ENCODE data around the gene SPHK1. TPM values are rescaled to one million over a fixed set of nuclear protein-coding genes. Genes with fewer than 3 reads are reported as not detected.

Gene SPHK1
- total RNA-seq, 3 donors from 2014 or later (not counting 1 experiment from before 2014, with no cell fraction given), result 7.6 to 9.2 (median 8.3) TPM

DNA sequence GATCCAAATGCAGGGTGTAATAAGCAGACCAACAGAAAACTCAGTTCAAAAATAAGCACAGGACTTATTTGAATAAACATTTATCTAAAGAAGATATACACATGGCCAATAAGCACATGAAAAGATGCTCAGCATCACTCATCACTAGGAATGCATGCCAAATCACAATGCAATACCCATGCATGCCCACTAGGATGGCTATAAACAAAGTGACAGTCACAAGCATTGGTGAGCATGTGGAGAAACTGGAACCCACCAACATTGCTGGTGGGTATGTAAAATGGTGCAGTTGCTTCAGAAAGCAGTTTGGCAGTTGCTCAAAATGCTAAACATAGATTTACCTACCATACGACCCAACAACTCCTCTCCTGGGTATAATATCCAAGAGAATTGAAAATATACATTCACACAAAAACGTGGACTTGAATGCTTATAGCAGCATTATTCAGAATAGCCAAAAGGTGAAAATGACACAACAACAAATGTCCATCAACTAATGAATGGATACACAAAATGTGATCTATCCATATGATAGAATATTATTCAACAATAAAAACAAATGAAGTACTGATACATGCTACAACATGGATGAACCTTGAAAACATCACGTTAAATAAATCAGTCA, 48.4 kb downstream of the SPHK1 start:
- no peaks in the 10 kb centered on the region for H3K4me1 ChIP-seq (ENCODE audit: control insufficient read depth, insufficient read depth, low read length)
- peaks cover 18 to 31% of the 10 kb centered on the region in 2 donors for H3K4me1 Mint-ChIP-seq

DNA sequence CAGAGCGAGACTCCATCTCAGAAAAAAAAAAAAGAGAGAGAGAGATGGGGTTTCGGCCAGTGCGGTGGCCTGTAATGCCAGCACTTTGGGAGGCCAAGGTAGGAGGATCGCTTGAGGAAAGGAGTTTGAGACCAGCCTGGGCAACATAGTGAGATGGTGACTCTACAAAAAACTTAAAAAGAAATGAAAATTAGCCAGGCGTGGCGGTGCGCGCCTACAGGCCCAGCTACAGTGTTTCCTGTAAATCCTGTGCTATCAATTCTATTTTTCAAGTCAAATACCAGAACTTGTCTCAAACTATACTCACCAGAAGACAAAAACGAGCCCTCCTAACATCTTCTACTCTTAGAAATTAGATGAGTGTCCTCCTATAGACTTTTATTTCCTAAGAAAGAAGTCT, 49.3 kb downstream of the SPHK1 start:
- TF ChIP-seq, protein P1, sequence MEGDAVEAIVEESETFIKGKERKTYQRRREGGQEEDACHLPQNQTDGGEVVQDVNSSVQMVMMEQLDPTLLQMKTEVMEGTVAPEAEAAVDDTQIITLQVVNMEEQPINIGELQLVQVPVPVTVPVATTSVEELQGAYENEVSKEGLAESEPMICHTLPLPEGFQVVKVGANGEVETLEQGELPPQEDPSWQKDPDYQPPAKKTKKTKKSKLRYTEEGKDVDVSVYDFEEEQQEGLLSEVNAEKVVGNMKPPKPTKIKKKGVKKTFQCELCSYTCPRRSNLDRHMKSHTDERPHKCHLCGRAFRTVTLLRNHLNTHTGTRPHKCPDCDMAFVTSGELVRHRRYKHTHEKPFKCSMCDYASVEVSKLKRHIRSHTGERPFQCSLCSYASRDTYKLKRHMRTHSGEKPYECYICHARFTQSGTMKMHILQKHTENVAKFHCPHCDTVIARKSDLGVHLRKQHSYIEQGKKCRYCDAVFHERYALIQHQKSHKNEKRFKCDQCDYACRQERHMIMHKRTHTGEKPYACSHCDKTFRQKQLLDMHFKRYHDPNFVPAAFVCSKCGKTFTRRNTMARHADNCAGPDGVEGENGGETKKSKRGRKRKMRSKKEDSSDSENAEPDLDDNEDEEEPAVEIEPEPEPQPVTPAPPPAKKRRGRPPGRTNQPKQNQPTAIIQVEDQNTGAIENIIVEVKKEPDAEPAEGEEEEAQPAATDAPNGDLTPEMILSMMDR (IDR thresholded peaks at IDR 0.05), result no peak
- H3K36me3 ChIP-seq (ENCODE audit: control insufficient read depth, insufficient read depth, low read length), result no peaks in the 10 kb centered on the region
- no peaks in the 10 kb centered on the region for H3K9me3 Mint-ChIP-seq
- no peak overlapping the region for H3K4me3 Mint-ChIP-seq
- no peaks in the 10 kb centered on the region for H3K4me1 ChIP-seq (ENCODE audit: control insufficient read depth, insufficient read depth, low read length)
- H3K36me3 Mint-ChIP-seq, result no peaks in the 10 kb centered on the region
- no peaks in the 10 kb centered on the region for H3K27me3 ChIP-seq (ENCODE audit: control insufficient read depth, insufficient read depth, low read length)
- ATAC-seq, result no peak
- H3K4me3 ChIP-seq (ENCODE audit: low read length), result no peak overlapping the region
- DNase-seq, result no peak
- intact Hi-C loops (cut with micrococcal nuclease), result no loop called here
- no peaks in the 10 kb centered on the region for H3K27me3 Mint-ChIP-seq (ENCODE audit: low read depth in 2 of 2)
- no peak overlapping the region for H3K27ac ChIP-seq (ENCODE audit: low read length)
- H3K4me1 Mint-ChIP-seq, result peaks cover 10 to 29% of the 10 kb centered on the region in 2 donors
- 90% methylated on average over 9 of the region's 9 CpGs for WGBS (ENCODE audit: insufficient coverage)
- H3K27ac Mint-ChIP-seq, result no peak overlapping the region
- no peaks in the 10 kb centered on the region for H3K9me3 ChIP-seq (ENCODE audit: control insufficient read depth, insufficient read depth, low read length)

More for the DNA sequence above, 48.4 kb downstream of the SPHK1 start:
- peak in 2 of 3 donors; percentile 58 to 68 for ATAC-seq
- 71% methylated on average over 3 of the region's 3 CpGs for WGBS (ENCODE audit: insufficient coverage)
- no peaks in the 10 kb centered on the region for H3K36me3 Mint-ChIP-seq
- no peaks in the 10 kb centered on the region for H3K9me3 Mint-ChIP-seq
- H3K9me3 ChIP-seq (ENCODE audit: control insufficient read depth, insufficient read depth, low read length), result no peaks in the 10 kb centered on the region
- peak in 1 of 2 donors; percentile 30 for DNase-seq
- H3K36me3 ChIP-seq (ENCODE audit: control insufficient read depth, insufficient read depth, low read length), result no peaks in the 10 kb centered on the region
- H3K4me3 Mint-ChIP-seq, result no peak overlapping the region
- H3K27ac Mint-ChIP-seq, result no peak overlapping the region
- intact Hi-C loops (cut with micrococcal nuclease), result no loop called here
- H3K4me3 ChIP-seq (ENCODE audit: low read length), result no peak overlapping the region
- H3K27ac ChIP-seq (ENCODE audit: low read length), result no peak overlapping the region
- no peaks in the 10 kb centered on the region for H3K27me3 Mint-ChIP-seq (ENCODE audit: low read depth in 2 of 2)
- H3K27me3 ChIP-seq (ENCODE audit: control insufficient read depth, insufficient read depth, low read length), result no peaks in the 10 kb centered on the region
- TF ChIP-seq, protein P1 (IDR thresholded peaks at IDR 0.05), result peak; percentile 49

DNA sequence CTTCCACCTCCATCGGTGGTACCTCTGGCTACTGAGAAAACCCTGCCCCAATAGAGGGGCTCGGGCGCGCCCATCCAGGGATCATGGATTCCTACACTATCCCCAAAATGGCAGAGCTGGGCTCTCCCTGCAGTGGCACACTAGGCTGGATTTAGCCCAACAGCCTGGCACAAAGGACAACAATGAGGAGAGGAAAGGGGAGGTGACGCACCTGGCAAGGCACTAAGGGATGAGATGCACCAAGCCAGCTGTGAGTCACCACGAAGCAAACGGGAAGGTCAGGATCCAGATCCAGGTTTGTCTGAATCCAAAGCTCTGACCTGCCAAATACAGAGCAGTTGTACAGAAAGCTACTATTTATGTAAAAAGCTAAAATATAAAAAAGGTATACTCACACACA, 50.5 kb downstream of the SPHK1 start:
- H3K36me3 Mint-ChIP-seq, result no peaks in the 10 kb centered on the region
- no peaks in the 10 kb centered on the region for H3K9me3 ChIP-seq (ENCODE audit: control insufficient read depth, insufficient read depth, low read length)
- no peak overlapping the region for H3K27ac ChIP-seq (ENCODE audit: low read length)
- WGBS (ENCODE audit: insufficient coverage), result 98% methylated on average over 7 of the region's 7 CpGs
- no peaks in the 10 kb centered on the region for H3K27me3 ChIP-seq (ENCODE audit: control insufficient read depth, insufficient read depth, low read length)
- H3K4me3 Mint-ChIP-seq, result no peak overlapping the region
- no peaks in the 10 kb centered on the region for H3K36me3 ChIP-seq (ENCODE audit: control insufficient read depth, insufficient read depth, low read length)
- H3K4me1 Mint-ChIP-seq, result peaks cover 18 to 38% of the 10 kb centered on the region in 2 donors
- intact Hi-C loops (cut with micrococcal nuclease), result no loop called here
- no peak overlapping the region for H3K27ac Mint-ChIP-seq
- H3K27me3 Mint-ChIP-seq (ENCODE audit: low read depth in 2 of 2), result no peaks in the 10 kb centered on the region
- no peaks in the 10 kb centered on the region for H3K9me3 Mint-ChIP-seq
- ATAC-seq (no peak), DNase-seq (no peak)
- no peak overlapping the region for H3K4me3 ChIP-seq (ENCODE audit: low read length)
- H3K4me1 ChIP-seq (ENCODE audit: control insufficient read depth, insufficient read depth, low read length), result peaks cover 5% of the 10 kb centered on the region
- TF ChIP-seq, protein P1 (IDR thresholded peaks at IDR 0.05), result no peak

DNA sequence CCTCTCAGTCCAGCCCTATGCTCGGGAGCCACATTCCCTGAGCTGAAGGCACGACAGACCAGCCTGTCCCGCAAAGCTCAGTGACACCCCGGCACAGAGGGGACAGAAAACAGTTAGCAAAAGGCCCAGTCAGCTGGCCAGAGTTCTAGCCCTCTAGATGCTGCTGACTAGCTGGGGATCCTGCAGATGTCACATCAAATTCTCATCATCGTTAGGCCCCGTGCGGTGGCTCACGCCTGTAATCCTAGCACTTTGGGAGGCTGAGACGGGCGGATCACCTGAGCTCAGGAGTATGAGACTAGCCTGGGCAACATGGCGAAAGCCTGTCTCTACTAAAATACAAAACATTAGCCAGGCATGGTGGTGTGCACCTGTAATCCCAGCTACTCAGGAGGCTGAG, 51.3 kb downstream of the SPHK1 start:
- Mint-ChIP-seq H3K4me3 (no peak overlapping the region), H3K9me3 (no peaks in the 10 kb centered on the region), H3K27me3 (ENCODE audit: low read depth in 2 of 2) (no peaks in the 10 kb centered on the region), H3K36me3 (no peaks in the 10 kb centered on the region), H3K27ac (no peak overlapping the region), H3K4me1 (peaks cover 18 to 44% of the 10 kb centered on the region in 2 donors)
- no peak overlapping the region for H3K27ac ChIP-seq (ENCODE audit: low read length)
- DNase-seq, result no peak
- H3K4me1 ChIP-seq (ENCODE audit: control insufficient read depth, insufficient read depth, low read length), result peaks cover 5% of the 10 kb centered on the region
- 98% methylated on average over 11 of the region's 11 CpGs for WGBS (ENCODE audit: insufficient coverage)
- TF ChIP-seq, protein P1 (IDR thresholded peaks at IDR 0.05), result no peak
- no peaks in the 10 kb centered on the region for H3K9me3 ChIP-seq (ENCODE audit: control insufficient read depth, insufficient read depth, low read length)
- H3K4me3 ChIP-seq (ENCODE audit: low read length), result no peak overlapping the region
- intact Hi-C loops (cut with micrococcal nuclease), result no loop called here
- no peak for ATAC-seq
- H3K27me3 ChIP-seq (ENCODE audit: control insufficient read depth, insufficient read depth, low read length), result no peaks in the 10 kb centered on the region
- no peaks in the 10 kb centered on the region for H3K36me3 ChIP-seq (ENCODE audit: control insufficient read depth, insufficient read depth, low read length)
